HG02642 (cell line): ENCODE results near the gene ZFP2.

ENCODE experiments used
- ATAC-seq: cut with Tn5 transposase; IDR thresholded peaks from one replicate; pipeline ENCODE4 v1.9.1; 2021; ENCODE audit warnings: mild to moderate bottlenecking; ENCODE audit not compliant: unreplicated experiment, poor library complexity

The ZFP2 gene

DNA sequence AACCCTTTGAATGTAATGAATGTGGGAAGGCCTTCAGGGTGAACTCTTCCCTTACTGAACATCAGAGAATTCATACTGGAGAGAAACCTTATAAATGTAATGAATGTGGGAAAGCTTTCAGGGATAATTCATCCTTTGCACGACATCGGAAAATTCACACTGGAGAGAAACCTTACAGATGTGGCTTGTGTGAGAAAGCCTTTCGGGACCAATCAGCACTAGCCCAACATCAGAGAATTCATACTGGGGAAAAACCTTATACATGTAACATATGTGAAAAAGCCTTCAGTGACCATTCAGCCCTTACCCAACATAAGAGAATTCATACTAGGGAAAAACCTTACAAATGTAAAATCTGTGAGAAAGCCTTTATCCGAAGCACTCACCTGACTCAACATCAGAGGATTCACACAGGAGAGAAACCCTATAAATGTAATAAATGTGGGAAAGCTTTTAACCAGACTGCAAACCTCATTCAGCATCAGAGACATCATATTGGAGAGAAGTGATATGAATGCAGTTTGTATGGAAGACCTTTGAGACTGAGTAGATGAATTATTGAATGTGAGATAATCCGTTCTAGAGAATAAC is 69.8 kb downstream of the ZFP2 start:
- no peak for ATAC-seq

DNA sequence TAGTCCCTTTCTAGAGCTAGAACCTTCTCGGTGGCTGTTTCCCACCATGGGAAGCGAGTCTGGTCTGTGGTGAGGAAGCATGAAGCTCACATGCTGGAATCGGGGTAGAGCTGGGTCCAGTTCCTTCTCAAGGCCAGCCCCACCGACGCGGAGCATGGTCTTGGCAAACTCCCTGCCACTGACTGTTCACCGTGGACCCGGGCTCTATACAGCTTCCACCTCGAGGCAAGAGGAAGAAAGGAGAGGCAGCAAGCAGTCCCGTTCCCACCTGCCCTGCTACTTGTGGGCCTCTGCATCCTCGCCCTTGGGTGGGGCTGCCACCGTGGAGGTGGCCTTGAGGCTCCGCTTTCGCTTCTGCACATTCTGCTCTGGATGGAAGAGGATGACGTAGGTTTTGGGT is 85.7 kb downstream of the ZFP2 start:
- ATAC-seq: no peak
